Esophagus squamous epithelium (tissue), 4 donors: Measurements from ENCODE around the gene NF2.

Experiments used
- POLR2A ChIP-seq, 4 donors: fragments of 450-650 bp; IDR thresholded peaks; one replicate each; pipeline ENCODE4 v1.6.1; 2017; ENCODE audit warnings: antibody characterized with exemption in 4 of 4, mild to moderate bottlenecking in 4 of 4, moderate library complexity in 3 of 4
- TF ChIP-seq, protein P1 (sequence below), 6 experiments: fragments of 450-650 bp in 4 of 6; fragments of 200-600 bp in 2 of 6; sonication (generic) in 2 of 6; IDR thresholded peaks; one replicate each; pipeline ENCODE4 v1.5.1; 2016 to 2019; ENCODE audit warnings: antibody characterized with exemption in 6 of 6, mild to moderate bottlenecking in 4 of 6, moderate library complexity in 4 of 6

DNA sequence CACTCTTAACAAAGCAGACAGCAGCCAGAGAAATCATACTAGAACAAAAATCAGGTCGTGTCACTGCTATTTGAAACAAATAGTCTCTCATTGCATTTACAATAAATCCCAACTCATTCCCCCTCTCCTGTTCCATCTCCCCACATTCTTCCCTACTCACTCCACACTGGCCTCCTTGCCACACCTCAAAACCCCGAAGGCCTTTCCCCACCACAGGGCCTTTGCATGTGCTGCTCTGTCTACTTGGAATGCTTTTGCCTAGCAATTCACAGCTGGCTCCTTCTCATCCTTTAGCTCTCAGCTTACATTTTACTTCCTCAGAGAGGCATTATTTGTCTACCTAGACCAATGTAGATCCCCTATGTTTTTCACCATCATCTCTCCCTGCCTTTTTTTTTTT is 43.6 kb upstream of the NF2 start:
- TF ChIP-seq, protein P1, sequence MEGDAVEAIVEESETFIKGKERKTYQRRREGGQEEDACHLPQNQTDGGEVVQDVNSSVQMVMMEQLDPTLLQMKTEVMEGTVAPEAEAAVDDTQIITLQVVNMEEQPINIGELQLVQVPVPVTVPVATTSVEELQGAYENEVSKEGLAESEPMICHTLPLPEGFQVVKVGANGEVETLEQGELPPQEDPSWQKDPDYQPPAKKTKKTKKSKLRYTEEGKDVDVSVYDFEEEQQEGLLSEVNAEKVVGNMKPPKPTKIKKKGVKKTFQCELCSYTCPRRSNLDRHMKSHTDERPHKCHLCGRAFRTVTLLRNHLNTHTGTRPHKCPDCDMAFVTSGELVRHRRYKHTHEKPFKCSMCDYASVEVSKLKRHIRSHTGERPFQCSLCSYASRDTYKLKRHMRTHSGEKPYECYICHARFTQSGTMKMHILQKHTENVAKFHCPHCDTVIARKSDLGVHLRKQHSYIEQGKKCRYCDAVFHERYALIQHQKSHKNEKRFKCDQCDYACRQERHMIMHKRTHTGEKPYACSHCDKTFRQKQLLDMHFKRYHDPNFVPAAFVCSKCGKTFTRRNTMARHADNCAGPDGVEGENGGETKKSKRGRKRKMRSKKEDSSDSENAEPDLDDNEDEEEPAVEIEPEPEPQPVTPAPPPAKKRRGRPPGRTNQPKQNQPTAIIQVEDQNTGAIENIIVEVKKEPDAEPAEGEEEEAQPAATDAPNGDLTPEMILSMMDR (IDR thresholded peaks at IDR 0.05), result no peak
- TF ChIP-seq POLR2A (IDR thresholded peaks at IDR 0.05), result no peak
